ENCODE results near the gene CAMK2B. TPM values are rescaled to one million over a fixed set of nuclear protein-coding genes. Genes with fewer than 3 reads are reported as not detected.

Gene CAMK2B
- total RNA-seq, 1 donor = not detected

DNA sequence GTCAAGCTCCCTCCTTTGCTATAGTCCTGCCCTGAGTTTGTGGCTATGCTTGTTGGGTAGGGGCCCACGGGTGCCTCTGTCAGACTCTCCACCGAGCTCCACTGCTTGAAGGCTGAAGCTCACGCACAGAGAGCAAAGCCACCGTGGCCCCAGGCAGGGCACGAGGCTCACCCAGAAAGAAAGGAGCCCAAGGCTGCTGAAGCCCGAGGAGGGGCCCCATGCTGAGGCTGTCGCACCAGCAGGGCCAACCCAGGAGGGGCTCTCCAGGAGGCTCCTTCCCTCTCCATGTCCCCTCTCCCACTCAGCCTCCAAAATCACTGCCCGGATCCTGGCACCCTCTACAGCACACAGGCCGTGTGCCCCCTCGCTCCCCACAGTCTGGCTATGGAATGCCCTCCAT lies 74.1 kb downstream of the CAMK2B start:
- TF ChIP-seq, protein P1, sequence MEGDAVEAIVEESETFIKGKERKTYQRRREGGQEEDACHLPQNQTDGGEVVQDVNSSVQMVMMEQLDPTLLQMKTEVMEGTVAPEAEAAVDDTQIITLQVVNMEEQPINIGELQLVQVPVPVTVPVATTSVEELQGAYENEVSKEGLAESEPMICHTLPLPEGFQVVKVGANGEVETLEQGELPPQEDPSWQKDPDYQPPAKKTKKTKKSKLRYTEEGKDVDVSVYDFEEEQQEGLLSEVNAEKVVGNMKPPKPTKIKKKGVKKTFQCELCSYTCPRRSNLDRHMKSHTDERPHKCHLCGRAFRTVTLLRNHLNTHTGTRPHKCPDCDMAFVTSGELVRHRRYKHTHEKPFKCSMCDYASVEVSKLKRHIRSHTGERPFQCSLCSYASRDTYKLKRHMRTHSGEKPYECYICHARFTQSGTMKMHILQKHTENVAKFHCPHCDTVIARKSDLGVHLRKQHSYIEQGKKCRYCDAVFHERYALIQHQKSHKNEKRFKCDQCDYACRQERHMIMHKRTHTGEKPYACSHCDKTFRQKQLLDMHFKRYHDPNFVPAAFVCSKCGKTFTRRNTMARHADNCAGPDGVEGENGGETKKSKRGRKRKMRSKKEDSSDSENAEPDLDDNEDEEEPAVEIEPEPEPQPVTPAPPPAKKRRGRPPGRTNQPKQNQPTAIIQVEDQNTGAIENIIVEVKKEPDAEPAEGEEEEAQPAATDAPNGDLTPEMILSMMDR (IDR thresholded peaks at IDR 0.05; ENCODE audit: insufficient read depth, low read depth, low read length) = no peak
- H3K4me3 ChIP-seq (ENCODE audit: low read depth, low read length) = no peak overlapping the region
- DNase-seq (ENCODE audit: low read depth) = no peak

DNA sequence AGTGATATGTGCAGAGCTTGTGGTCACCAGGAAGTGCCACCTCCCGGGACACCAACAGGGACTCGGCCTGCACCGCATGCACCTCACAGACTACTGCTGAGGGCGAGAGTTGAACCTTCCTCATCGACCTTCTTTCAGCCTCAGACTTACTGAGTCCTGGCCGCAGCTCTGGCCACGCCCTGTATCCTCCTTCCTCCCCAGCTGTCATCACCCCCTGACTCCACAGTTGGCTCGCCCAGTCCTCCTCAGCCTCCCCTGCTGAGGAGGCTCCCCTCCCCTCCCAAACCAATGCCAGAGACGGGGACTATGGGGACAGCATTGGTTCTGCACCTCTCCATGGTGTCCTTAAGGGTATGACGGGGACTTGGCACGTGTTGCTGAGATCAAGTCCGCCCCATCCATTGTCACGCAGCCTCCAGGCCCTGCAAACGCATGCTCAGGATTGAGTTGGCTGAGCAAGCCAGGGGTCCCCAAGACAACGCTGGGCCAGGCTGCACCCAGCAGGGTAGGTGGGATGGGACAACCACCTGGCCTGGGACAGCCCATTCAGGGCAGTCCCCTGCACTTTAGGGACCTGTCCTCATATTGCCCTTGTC lies 75.7 kb downstream of the CAMK2B start:
- TF ChIP-seq, protein P1 (IDR thresholded peaks at IDR 0.05; ENCODE audit: insufficient read depth, low read depth, low read length) = no peak
- no peak overlapping the region for H3K4me3 ChIP-seq (ENCODE audit: low read depth, low read length)
- no peak for DNase-seq (ENCODE audit: low read depth)

DNA sequence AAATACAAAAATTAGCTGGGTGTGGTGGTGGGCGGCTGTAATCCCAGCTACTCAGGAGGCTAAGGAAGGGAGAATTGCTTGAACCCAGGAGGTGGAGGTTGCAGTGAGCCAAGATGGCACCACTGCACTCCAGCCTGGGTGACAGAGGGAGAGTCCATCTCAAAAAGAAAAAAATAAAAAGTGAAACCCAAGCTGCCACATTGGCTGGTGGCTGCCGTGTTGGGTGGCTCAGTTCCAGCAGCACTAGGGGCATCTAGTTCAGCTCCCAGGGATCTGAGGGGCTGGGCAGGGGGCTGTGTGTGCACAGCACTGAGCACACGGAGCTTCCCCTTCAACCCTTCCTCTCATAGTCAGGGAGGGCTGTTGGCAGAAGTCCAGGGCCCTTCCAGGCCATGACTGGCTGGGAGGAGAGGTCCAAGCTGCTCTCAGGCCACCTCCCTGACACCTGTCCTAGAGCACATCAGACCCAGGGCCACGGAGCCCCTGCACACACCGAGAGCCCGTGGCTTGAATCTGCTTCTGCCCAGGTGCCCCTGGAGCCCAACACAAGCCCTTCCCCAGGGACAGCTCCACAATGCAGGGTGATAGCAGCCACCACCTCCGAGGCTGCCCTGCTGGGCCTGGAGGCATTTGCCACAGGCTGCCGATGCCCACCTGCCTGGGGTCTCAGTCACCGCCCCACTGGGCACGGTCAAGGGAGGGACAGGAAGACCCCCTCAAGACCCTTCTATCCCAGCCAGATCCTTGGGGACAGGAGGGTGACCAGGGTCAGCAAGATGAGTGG lies 77.3 kb downstream of the CAMK2B start:
- TF ChIP-seq, protein P1 (IDR thresholded peaks at IDR 0.05; ENCODE audit: insufficient read depth, low read depth, low read length) = no peak
- H3K4me3 ChIP-seq (ENCODE audit: low read depth, low read length) = no peak overlapping the region
- no peak for DNase-seq (ENCODE audit: low read depth)

DNA sequence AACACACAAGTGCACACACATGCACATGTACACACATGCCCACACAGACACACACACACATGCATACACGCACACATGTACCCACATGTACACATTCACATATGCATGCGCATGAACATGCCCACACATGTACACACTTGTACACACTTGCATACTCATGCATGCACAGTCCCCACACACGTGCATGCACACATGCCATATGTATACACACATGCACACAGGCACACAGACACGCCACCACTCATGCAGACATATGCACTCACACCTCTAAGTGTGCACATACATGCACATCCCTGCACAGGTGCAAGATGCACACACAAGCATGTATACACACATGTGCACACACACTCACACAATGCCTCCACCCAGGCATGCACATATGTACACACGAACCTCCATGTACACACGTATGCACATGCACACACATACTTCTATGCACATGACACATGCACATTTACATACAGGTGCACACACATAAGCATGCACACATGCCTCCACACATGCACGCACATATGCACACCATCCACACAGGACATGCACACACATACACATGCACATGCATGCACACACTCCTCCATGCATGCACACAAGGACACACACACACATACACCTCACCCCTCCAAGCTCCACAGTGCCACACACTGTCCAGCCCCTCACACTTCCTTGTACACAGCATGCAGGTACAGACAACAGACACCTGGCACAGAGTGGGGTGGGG lies 78.8 kb downstream of the CAMK2B start:
- no peak for DNase-seq (ENCODE audit: low read depth)
- H3K4me3 ChIP-seq (ENCODE audit: low read depth, low read length) = no peak overlapping the region
- TF ChIP-seq, protein P1 (IDR thresholded peaks at IDR 0.05; ENCODE audit: insufficient read depth, low read depth, low read length) = no peak

DNA sequence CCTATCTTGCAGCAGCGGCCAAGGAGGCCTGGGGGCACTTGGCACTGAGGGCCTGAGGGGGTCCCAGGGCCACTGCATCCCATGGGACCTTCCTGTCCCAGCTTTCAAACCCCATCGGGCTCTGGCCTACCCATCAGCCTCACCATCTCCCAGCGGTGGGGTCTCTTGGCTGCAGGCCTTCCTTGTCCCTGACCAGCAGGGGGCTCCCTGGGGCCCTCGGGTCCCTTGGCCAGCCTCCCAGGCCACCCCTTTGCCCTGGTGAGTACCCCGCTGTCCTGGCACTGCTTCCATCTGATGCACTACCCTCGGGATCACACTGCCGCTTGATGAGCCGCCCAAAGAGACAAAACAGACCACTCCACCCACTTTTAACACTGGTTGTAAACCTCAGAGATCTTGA lies 81.1 kb downstream of the CAMK2B start:
- H3K4me3 ChIP-seq (ENCODE audit: low read depth, low read length) = no peak overlapping the region
- TF ChIP-seq, protein P1 (IDR thresholded peaks at IDR 0.05; ENCODE audit: insufficient read depth, low read depth, low read length) = peak; percentile 53
- peak; percentile 12 for DNase-seq (ENCODE audit: low read depth)

DNA sequence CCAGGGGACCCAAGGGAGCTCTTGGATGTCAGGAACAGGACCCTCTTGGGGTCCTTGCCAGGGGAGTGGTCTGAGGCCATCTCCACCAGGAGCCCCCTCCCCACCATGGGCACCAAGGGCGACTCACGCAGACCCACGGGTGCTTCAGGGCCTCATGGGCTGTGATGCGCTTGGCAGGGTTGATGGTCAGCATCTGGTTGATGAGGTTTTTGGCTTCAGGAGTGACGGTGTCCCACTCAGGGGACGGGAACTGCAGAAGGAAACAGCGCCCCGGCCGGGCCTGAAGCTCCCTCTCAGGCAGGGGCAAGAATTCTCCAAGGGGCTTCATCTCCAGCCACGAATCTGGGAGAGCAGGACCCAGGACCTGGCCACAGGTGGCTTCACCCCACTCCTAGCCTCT lies 83.3 kb downstream of the CAMK2B start:
- DNase-seq (ENCODE audit: low read depth) = no peak
- H3K4me3 ChIP-seq (ENCODE audit: low read depth, low read length) = no peak overlapping the region
- TF ChIP-seq, protein P1 (IDR thresholded peaks at IDR 0.05; ENCODE audit: insufficient read depth, low read depth, low read length) = no peak

Measured in fibroblast of villous mesenchyme (primary cell).